SJSA1 (cell line): ENCODE results near the gene BPIFB2. TPM values are rescaled to one million over a fixed set of nuclear protein-coding genes. Genes with fewer than 3 reads are reported as not detected.

Source experiments
- DNase-seq, 2 experiments: peaks; one replicate each; pipeline ENCODE4 v3.0.0-alpha.2; 2015 to 2020; ENCODE audit warnings: low spot score in 2 of 2, low read depth in 1 of 2
- H3K27ac ChIP-seq: fragments of 250-450 bp; sonication (Bioruptor Pico); 2 replicates; pipeline ENCODE4 v1.5.1; 2020; ENCODE audit warnings: mild to moderate bottlenecking, moderate library complexity
- H3K27me3 ChIP-seq: fragments of 250-450 bp; sonication (Bioruptor Pico); replicated peaks from 2 replicates; pipeline ENCODE4 v1.5.1; 2020; ENCODE audit warnings: mild to moderate bottlenecking, moderate library complexity
- H3K36me3 ChIP-seq: fragments of 250-450 bp; sonication (Bioruptor Pico); 2 replicates; pipeline ENCODE4 v1.5.1; 2020; ENCODE audit warnings: mild to moderate bottlenecking
- H3K4me1 ChIP-seq: fragments of 250-450 bp; sonication (Bioruptor Pico); replicated peaks from 2 replicates; pipeline ENCODE4 v1.6.1; 2021; ENCODE audit warnings: mild to moderate bottlenecking
- H3K4me3 ChIP-seq: fragments of 250-450 bp; sonication (Bioruptor Pico); 2 replicates; pipeline ENCODE4 v1.5.1; 2020; ENCODE audit warnings: mild to moderate bottlenecking
- H3K9me3 ChIP-seq: fragments of 250-450 bp; sonication (Bioruptor Pico); replicated peaks from 2 replicates; pipeline ENCODE4 v1.5.1; 2020; ENCODE audit warnings: mild to moderate bottlenecking
- total RNA-seq: library from RNA; depleted of rRNA; stranded (reverse); fragments of >200 nt; shearing (Covaris generic); gene quantifications from 2 replicates; pipeline ENCODE4 v1.2.3, GENCODE V29; 2014

BPIFB2 gene
- total RNA-seq, 1 experiment from 2014 or later, result not detected

- peak in 1 of 2 experiments; percentile 31 for DNase-seq
- no peaks in the 10 kb centered on the region for H3K36me3 ChIP-seq
- H3K4me1 ChIP-seq, result peaks cover 28% of the 10 kb centered on the region
- peaks cover 13% of the 10 kb centered on the region for H3K9me3 ChIP-seq
- no peak overlapping the region for H3K4me3 ChIP-seq
- no peak overlapping the region for H3K27ac ChIP-seq
- no peaks in the 10 kb centered on the region for H3K27me3 ChIP-seq
These were observed 31.5 kb upstream of the BPIFB2 start for GRCh38 chr20:32975698-32976674.

DNA sequence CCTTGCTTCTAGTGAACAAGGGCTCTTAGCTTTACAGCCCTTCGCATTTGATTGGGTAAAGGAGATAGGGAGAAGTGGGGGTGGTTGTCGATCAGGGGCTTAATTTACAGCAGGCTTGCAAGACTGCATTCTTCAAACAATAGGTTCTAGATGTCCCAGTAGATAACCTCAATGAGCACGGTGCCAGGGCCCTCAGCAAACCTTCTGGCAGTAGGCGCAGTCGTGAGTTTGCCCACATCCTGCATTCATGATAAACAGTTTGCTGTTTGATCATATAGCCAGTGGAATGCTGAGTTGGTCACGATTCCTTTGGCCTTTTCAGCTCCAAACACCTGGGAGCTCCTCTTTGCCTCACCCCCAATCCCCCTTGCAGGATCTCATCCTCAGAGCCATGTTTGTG, 30.8 kb upstream of the BPIFB2 start:
- no peak for DNase-seq
- no peak overlapping the region for H3K4me3 ChIP-seq
- no peaks in the 10 kb centered on the region for H3K27me3 ChIP-seq
- H3K27ac ChIP-seq, result no peak overlapping the region
- peaks cover 17% of the 10 kb centered on the region for H3K9me3 ChIP-seq
- peaks cover 34% of the 10 kb centered on the region for H3K4me1 ChIP-seq
- no peaks in the 10 kb centered on the region for H3K36me3 ChIP-seq

DNA sequence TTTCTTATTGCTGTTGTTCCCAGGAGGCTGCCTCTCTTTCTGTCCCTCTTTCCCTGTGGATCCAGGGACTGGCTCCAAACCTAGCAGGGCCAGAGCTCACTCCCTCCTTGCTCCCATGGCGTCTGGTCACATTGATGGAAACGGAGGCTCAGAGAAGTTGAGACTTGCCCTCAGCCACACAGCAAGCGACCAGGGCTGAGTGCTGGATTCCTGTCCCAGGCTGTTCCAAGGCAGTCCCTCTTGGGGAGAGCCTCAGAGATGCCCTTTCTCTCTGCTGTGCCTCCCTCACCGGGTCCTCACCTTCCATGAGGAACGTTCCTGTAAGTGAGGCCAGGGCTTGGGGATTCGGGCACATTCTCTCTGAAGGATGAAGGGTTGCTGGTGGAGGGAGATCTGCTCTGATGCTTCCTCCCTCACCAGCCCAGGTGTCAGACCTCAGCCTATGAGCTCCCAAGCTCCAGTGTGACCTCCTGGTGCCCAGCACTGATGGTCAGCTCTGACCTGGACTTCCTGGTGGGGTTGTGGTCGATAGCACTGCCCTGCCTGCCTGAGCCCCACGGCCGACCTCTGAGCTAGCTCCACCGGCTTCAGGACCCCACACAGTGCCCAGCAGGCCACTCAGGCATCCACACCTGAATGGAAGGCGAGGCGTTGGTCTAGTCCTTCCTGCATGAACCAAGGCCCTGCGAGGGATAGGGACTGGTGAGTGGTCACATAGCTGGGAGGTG, 30.1 kb upstream of the BPIFB2 start:
- Histone ChIP-seq H3K4me1 (peaks cover 31% of the 10 kb centered on the region), H3K27me3 (no peaks in the 10 kb centered on the region), H3K27ac (no peak overlapping the region), H3K4me3 (no peak overlapping the region), H3K36me3 (no peaks in the 10 kb centered on the region), H3K9me3 (peaks cover 17% of the 10 kb centered on the region)
- DNase-seq, result no peak

- no peaks in the 10 kb centered on the region for H3K27me3 ChIP-seq
- DNase-seq, result no peak
- H3K36me3 ChIP-seq, result no peaks in the 10 kb centered on the region
- H3K27ac ChIP-seq, result no peak overlapping the region
- peaks cover 17% of the 10 kb centered on the region for H3K9me3 ChIP-seq
- H3K4me3 ChIP-seq, result no peak overlapping the region
- H3K4me1 ChIP-seq, result peaks cover 33% of the 10 kb centered on the region
These were observed 29.5 kb upstream of the BPIFB2 start for GRCh38 chr20:32978009-32978335.

DNA sequence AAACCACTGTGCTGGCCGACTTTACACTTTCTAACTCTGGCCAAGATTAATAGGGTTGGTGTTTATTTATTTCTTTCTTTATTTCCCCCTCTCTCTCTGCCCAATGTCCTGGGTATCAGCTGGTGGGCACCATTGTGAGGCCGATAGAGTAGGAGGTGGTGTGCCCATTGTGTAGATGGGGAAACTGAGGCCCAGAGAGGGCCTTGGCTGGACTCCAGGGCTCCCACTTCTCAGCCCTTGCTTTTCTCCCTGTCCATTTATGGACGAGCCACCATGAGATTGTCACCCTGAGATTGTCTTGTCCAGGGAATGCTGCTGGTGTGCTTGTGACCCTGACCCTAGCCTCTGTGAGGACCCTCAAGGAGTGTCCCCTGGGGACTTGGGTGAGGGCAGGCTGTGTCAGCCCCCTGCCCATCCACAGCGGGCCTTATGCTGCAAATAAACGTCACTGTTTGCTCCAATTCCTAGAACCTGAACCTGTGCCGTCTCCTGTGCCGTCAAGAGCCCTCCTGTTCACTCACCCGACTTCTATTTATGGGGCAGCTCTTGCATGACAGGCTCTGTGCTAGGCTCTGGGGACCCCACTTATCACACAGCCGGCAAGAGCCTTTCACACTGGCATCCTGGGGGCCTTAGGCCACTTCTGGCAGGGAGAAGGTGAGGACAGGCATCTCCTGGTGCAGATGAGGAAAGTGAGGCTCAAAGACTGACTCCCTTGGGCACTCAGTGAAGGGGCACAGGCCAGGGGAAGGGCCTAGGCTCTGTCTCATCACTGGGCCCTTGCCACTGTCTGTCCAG, 28.1 kb upstream of the BPIFB2 start:
- Histone ChIP-seq H3K4me3 (no peak overlapping the region), H3K4me1 (peaks cover 35% of the 10 kb centered on the region), H3K9me3 (peaks cover 17% of the 10 kb centered on the region), H3K36me3 (no peaks in the 10 kb centered on the region), H3K27ac (peak overlapping the region; percentile 29; the same call in 1 of the 2 replicates), H3K27me3 (no peaks in the 10 kb centered on the region)
- DNase-seq, result peak in 1 of 2 experiments; percentile 15

DNA sequence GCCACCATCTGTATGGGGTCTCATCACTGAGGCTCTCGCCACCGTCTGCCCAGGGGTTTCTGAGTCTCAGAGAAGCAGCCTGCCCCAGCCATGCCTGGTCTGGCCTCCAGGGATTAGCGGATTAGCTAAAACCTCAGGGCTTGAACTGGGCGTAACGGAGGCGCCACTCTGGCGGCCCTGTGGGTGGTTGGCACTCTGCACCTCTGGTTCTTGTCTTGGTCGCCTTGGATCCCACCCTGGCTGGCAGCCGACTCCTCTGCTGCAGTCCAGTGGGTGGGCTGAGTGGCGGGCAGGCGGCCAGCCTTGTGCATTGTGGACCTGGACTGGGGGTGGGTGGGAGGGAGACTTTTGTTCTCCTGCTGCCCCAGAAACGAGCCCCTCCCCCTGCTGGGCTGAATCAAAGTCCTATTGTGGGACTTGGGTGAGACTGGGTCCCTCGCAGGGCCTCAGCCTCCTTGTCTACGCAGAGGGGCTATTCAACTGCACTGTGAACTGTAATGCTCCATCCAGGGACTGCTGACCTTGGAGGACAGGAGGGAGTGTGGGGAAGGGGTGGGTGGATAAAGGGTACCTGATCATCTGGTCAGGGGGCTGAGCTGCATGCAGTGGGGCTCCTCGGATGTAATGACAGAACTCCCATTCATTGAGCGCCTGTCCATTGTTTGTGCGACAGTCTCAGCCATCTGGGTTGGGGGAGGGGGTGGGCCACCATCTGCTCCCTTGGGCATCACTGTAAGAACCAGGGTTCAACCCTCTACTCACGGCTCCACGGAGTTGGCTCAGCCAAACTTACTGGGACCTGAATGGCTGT, 27.2 kb upstream of the BPIFB2 start:
- DNase-seq, result peak; percentile 78 to 97
- H3K36me3 ChIP-seq, result no peaks in the 10 kb centered on the region

GRCh38 chr20:32980990-32981389, 26.5 kb upstream of the BPIFB2 start:
- H3K9me3 ChIP-seq, result peaks cover 17% of the 10 kb centered on the region
- peaks cover 35% of the 10 kb centered on the region for H3K4me1 ChIP-seq
- H3K4me3 ChIP-seq, result no peak overlapping the region
- H3K27me3 ChIP-seq, result no peaks in the 10 kb centered on the region
- peak overlapping the region; percentile 35; the same call in 1 of the 2 replicates for H3K27ac ChIP-seq
- no peak for DNase-seq
- H3K36me3 ChIP-seq, result no peaks in the 10 kb centered on the region

More for the DNA sequence above, 27.2 kb upstream of the BPIFB2 start:
- peak overlapping the region; percentile 35; the same call in 1 of the 2 replicates for H3K27ac ChIP-seq
- no peak overlapping the region for H3K4me3 ChIP-seq
- H3K27me3 ChIP-seq, result no peaks in the 10 kb centered on the region
- peaks cover 17% of the 10 kb centered on the region for H3K9me3 ChIP-seq
- peaks cover 35% of the 10 kb centered on the region for H3K4me1 ChIP-seq

- H3K4me3 ChIP-seq, result no peak overlapping the region
- no peak overlapping the region for H3K27ac ChIP-seq
- peaks cover 7% of the 10 kb centered on the region for H3K9me3 ChIP-seq
- peaks cover 35% of the 10 kb centered on the region for H3K4me1 ChIP-seq
- H3K27me3 ChIP-seq, result no peaks in the 10 kb centered on the region
- DNase-seq, result peak in 1 of 2 experiments; percentile 28
- H3K36me3 ChIP-seq, result no peaks in the 10 kb centered on the region
These were observed 24.7 kb upstream of the BPIFB2 start for GRCh38 chr20:32982617-32983458.

DNA sequence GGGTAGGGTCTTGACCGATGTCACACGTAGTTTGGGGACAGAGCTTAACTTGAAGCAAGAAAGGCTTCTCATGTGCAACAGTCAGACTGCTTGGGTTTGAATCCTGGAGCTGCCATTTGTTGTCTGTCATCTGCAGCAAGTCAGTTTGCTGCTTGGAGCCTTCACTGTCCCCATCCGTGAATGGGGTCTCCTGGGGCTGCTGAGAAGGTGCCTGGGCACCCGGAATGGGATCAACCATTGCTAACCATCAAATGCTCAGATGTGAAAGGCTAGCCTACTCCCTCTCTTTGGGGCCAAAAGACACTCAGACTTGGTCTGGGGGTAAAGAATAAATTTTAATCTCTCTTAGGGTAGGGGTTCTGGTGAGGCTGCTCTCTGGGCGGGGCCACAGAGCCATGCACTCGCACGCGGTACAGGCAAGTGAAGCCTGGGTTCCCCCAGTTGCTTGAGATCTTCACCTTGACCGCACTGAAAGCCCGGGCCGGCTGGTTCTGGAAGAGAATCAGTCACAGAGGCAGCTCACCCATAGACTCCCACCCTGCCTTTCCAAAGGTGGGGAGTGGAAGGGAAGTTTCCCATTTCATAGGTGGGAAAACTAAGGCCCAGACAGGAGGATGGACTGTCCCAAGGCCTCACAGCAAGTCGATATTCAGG, 23.9 kb upstream of the BPIFB2 start:
- DNase-seq, result no peak
- H3K4me1 ChIP-seq, result peaks cover 35% of the 10 kb centered on the region
- no peaks in the 10 kb centered on the region for H3K27me3 ChIP-seq
- H3K36me3 ChIP-seq, result no peaks in the 10 kb centered on the region
- no peak overlapping the region for H3K27ac ChIP-seq
- peaks cover 7% of the 10 kb centered on the region for H3K9me3 ChIP-seq
- H3K4me3 ChIP-seq, result no peak overlapping the region

DNA sequence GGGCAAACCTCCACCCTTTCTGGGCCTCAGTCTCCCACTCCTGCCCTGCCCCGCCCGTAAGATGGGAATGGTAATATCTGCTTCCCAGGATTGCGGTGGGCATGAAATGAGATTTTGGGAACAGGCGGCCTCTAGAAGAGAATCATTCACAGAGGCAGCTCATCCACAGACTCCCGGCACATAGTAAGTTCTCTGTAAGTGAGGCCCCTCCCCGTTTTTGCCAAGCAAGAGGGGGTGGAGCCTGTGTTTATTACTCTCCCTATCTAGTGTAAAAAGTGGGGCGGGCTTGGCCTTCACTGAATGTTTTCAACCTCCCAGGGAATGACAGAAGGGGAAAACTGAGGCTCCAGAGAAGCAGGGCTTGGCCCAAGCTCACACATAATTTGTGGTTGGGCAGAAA, 23.3 kb upstream of the BPIFB2 start:
- Histone ChIP-seq H3K27ac (no peak overlapping the region), H3K4me1 (peaks cover 30% of the 10 kb centered on the region), H3K4me3 (no peak overlapping the region), H3K9me3 (peaks cover 7% of the 10 kb centered on the region), H3K27me3 (no peaks in the 10 kb centered on the region), H3K36me3 (no peaks in the 10 kb centered on the region)
- no peak for DNase-seq

DNA sequence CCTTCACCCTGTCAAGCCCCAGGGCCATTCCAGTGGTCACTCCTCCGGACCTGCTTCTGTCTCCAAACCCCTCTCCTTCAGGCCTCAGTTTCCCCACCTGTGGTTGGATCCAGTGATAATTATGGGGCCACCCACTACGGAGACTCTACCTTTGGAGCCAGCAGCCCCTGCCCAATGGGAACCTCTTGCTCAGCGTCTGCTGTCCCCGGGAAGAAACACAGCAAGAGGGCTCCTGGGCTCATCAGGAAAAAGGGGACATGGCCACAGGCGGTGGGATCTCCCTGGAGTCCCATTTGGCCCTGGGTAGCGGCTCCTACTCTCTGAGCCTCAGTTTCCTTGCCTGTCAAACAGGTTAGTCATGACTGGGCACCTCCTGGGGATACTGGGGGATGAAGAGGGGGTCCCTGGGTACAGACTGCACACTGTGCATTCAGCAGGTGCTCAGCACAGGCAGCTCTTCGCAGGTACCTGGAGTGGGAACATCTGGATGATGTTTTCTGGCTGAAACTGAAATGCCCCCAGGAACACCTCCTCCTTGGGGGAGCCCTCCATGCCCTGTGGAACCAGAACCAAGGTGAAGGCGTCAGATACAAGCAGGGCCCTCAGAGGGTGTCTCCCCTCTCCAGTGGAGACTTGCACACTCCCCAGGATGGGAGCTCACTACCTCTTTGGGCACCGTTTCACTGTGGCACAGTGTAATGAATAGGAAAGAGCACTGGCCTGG, 22.7 kb upstream of the BPIFB2 start:
- no peak for DNase-seq
- Histone ChIP-seq H3K4me3 (no peak overlapping the region), H3K4me1 (peaks cover 24% of the 10 kb centered on the region), H3K36me3 (no peaks in the 10 kb centered on the region), H3K27ac (no peak overlapping the region), H3K9me3 (peaks cover 7% of the 10 kb centered on the region), H3K27me3 (no peaks in the 10 kb centered on the region)
